Uterus (tissue), 2 donors: ENCODE measurements around the gene PPP4R1.

Experiments used
- CTCF ChIP-seq, 4 experiments: fragments of 200-600 bp in 2 of 4; fragments of 450-650 bp in 2 of 4; sonication (generic) in 2 of 4; IDR thresholded peaks; one replicate each; pipeline ENCODE4 v1.5.1; 2016 to 2019; ENCODE audit warnings: antibody characterized with exemption in 4 of 4, mild to moderate bottlenecking in 2 of 4, moderate library complexity in 1 of 4
- POLR2A ChIP-seq, 2 donors: fragments of 450-650 bp; IDR thresholded peaks; one replicate each; pipeline ENCODE4 v1.6.1; 2016; ENCODE audit warnings: antibody characterized with exemption in 2 of 2, mild to moderate bottlenecking in 1 of 2, moderate library complexity in 1 of 2

DNA sequence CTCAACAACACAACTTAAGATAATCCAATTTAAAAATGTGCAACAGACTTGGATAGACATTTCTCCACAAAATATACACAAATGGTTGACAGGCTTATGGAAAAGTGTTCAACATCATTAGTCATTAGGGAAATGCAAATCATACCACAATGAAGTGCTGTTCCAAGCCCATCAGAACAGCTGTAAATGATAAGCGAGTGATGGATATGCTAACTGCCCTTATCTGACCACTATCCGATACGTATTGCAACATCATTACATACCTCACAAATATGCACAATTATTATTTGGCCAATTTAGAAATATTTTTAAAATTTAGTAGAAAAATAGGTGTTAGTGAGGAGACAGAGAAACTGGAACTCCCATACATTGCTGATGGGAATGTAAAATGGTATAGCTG lies 62.2 kb downstream of the PPP4R1 start:
- TF ChIP-seq CTCF (IDR thresholded peaks at IDR 0.05): no peak
- no peak for TF ChIP-seq POLR2A (IDR thresholded peaks at IDR 0.05)
